A673 (cell line): ENCODE measurements around the gene PPP4R2. TPM values are rescaled to one million over a fixed set of nuclear protein-coding genes. Genes with fewer than 3 reads are reported as not detected.

Source experiments
- BruUV-seq: library from RNA; stranded (reverse); fragments of 400-500 nt; replicated peaks from 2 replicates; lab custom pipeline; 2021; lab: Mats Ljungman, UMichigan
- CTCF ChIA-PET: fragments of 300-600 bp; sonication (Branson Sonifier 250); formaldehyde crosslinking; loops from one replicate; lab custom pipeline; 2022; ENCODE audit warnings: antibody characterized with exemption; lab: Charles Lee
- POLR2A ChIA-PET: fragments of 300-600 bp; sonication (Branson Sonifier 250); formaldehyde crosslinking; loops from one replicate; lab custom pipeline; 2022; ENCODE audit warnings: antibody characterized with exemption; ENCODE audit not compliant: low non-redundant PET; lab: Charles Lee
- DNase-seq: peaks from one replicate; pipeline ENCODE4 v3.0.0-alpha.2; 2015; ENCODE audit warnings: low spot score
- H3K27ac ChIP-seq: fragments of 200-600 bp; sonication (generic); 2 replicates; pipeline ENCODE4 v1.5.1; 2016; ENCODE audit warnings: mixed run types, low read depth, mild to moderate bottlenecking, mixed read lengths, antibody characterized with exemption, low read length; ENCODE audit not compliant: poor library complexity, severe bottlenecking
- H3K27me3 ChIP-seq: fragments of 200-600 bp; sonication (generic); replicated peaks from 2 replicates; pipeline ENCODE4 v1.6.1; 2017; ENCODE audit warnings: mixed run types, low read depth, mild to moderate bottlenecking, mixed read lengths, antibody characterized with exemption, low read length; ENCODE audit not compliant: insufficient read depth, poor library complexity
- H3K36me3 ChIP-seq: fragments of 200-600 bp; sonication (generic); 2 replicates; pipeline ENCODE4 v1.6.1; 2016; ENCODE audit warnings: mixed run types, mild to moderate bottlenecking, mixed read lengths, antibody characterized with exemption, low read length; ENCODE audit not compliant: insufficient read depth, poor library complexity, severe bottlenecking
- H3K4me1 ChIP-seq: fragments of 200-600 bp; sonication (generic); 2 replicates; pipeline ENCODE4 v1.6.1; 2017; ENCODE audit warnings: mixed run types, mild to moderate bottlenecking, mixed read lengths, antibody characterized with exemption, low read length; ENCODE audit not compliant: insufficient read depth, poor library complexity, severe bottlenecking
- H3K4me3 ChIP-seq: fragments of 200-600 bp; sonication (generic); 2 replicates; pipeline ENCODE4 v1.5.1; 2016; ENCODE audit warnings: low read depth, mixed run types, mild to moderate bottlenecking, mixed read lengths, low read length; ENCODE audit not compliant: poor library complexity, severe bottlenecking
- H3K9me3 ChIP-seq: fragments of 200-600 bp; sonication (generic); 2 replicates; pipeline ENCODE4 v1.6.1; 2016; ENCODE audit warnings: mixed run types, low read depth, mild to moderate bottlenecking, mixed read lengths, antibody characterized with exemption, low read length; ENCODE audit not compliant: poor library complexity, severe bottlenecking
- EZH2 ChIP-seq: fragments of 200-600 bp; sonication (generic); IDR thresholded peaks from 2 replicates; pipeline ENCODE4 v1.6.1; 2017; ENCODE audit warnings: borderline replicate concordance, low read depth, mild to moderate bottlenecking, mixed read lengths, antibody characterized with exemption, low read length; ENCODE audit not compliant: poor library complexity, severe bottlenecking
- intact Hi-C: fragments of 100-400 bp; cut with micrococcal nuclease; formaldehyde crosslinking; loops from one replicate; pipeline ENCODE4 v1.10.0; 2022; ENCODE audit not compliant: unreplicated experiment
- total RNA-seq: library from RNA; stranded (reverse); gene quantifications from 2 replicates; pipeline ENCODE4 v1.2.3, GENCODE V29; 2021
- TF ChIP-seq, protein P1 (sequence below): fragments of 300-800, 200-600 bp; sonication (generic); conservative IDR thresholded peaks from 2 replicates; pipeline ENCODE4 v1.5.1; 2017; ENCODE audit warnings: low read depth, mild to moderate bottlenecking, antibody characterized with exemption, low read length, moderate library complexity, mixed read lengths

Gene PPP4R2
- total RNA-seq, 1 experiment from 2014 or later, result 41.4 TPM

DNA sequence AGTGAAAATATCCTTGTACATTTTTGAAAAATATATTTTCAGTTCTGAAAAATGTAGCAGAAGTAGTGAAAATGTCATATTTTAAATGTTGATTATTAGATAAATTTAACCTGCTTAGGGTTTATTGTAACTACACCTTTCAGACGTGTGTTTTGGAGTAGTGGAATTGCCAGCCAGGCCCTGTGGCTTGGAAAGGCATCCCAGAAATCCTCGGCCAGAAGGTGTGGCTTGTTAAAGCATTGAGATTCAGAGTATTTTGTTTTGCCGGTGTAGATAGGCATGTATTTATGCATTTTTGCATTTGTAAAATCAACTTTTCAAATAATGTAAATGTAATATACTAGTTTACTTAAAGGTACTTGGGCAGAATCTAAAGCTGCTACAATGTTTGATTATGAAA, 71.8 kb downstream of the PPP4R2 start:
- Histone ChIP-seq H3K4me1 (no peaks in the 10 kb centered on the region), H3K9me3 (no peaks in the 10 kb centered on the region), H3K27me3 (no peaks in the 10 kb centered on the region), H3K4me3 (no peak overlapping the region), H3K36me3 (peaks cover 13% of the 10 kb centered on the region), H3K27ac (no peak overlapping the region)
- ChIA-PET POLR2A (no interaction called here), CTCF (no interaction called here)
- no peak for TF ChIP-seq EZH2
- TF ChIP-seq, protein P1, sequence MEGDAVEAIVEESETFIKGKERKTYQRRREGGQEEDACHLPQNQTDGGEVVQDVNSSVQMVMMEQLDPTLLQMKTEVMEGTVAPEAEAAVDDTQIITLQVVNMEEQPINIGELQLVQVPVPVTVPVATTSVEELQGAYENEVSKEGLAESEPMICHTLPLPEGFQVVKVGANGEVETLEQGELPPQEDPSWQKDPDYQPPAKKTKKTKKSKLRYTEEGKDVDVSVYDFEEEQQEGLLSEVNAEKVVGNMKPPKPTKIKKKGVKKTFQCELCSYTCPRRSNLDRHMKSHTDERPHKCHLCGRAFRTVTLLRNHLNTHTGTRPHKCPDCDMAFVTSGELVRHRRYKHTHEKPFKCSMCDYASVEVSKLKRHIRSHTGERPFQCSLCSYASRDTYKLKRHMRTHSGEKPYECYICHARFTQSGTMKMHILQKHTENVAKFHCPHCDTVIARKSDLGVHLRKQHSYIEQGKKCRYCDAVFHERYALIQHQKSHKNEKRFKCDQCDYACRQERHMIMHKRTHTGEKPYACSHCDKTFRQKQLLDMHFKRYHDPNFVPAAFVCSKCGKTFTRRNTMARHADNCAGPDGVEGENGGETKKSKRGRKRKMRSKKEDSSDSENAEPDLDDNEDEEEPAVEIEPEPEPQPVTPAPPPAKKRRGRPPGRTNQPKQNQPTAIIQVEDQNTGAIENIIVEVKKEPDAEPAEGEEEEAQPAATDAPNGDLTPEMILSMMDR, result no peak
- DNase-seq, result no peak
- BruUV-seq, result no TSS peak
- intact Hi-C loops, result no loop called here

DNA sequence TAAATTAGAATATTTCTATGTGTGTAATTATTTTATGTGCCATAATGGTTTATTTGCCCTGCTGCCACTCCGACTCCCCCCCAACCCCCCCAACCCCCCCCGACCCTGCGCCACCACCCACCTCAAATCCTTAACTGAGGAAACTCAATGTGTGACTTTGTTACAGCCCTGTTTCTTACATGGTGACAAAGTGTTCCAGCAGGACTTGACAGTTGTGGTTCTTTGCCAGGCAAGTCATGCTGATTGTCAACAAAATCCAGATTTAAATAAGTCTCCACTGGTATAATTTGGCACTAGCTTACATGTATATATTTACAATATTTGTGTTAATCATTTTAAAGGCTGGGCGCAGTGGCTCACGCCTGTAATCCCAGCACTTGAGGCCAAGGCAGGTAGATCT, 72.6 kb downstream of the PPP4R2 start:
- no peak overlapping the region for H3K4me3 ChIP-seq
- no peaks in the 10 kb centered on the region for H3K27me3 ChIP-seq
- H3K4me1 ChIP-seq, result no peaks in the 10 kb centered on the region
- TF ChIP-seq, protein P1, result no peak
- no peak overlapping the region for H3K27ac ChIP-seq
- no TSS peak for BruUV-seq
- intact Hi-C loops, result no loop called here
- ChIA-PET CTCF (no interaction called here), POLR2A (no interaction called here)
- no peaks in the 10 kb centered on the region for H3K9me3 ChIP-seq
- peaks cover 13% of the 10 kb centered on the region for H3K36me3 ChIP-seq
- DNase-seq, result no peak

DNA sequence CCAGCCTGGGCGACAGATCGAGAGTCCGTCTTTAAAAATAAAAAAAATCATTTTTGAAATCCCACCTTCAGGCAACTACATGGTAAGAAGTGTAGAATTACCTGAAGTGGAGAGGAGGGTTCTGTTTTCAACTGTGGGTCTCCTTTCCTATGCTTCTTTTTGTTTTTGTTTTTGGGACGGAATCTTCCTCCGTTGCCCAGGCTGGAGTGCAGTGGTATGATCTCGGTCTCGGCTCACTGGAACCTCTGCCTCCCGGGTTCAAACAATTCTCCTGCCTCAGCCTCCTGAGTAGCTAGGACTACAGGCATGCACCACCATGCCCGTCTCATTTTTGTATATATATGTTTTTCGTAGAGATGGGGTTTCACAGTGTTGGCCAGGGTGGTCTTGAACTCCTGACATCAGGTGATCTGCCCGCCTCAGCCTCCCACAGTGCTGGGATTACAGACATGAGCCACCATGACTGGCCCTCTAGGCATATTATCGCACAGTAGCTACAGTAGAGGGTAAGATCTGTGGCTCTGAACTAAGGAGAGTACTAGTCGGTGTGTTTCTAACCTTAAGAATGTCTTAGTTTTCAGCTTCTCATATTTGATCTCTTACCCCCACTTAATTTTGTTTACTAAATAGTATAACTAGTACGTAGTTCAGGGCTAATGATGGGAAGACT, 73.3 kb downstream of the PPP4R2 start:
- no peak for DNase-seq
- CTCF ChIA-PET, result no interaction called here
- no peak overlapping the region for H3K27ac ChIP-seq
- H3K4me1 ChIP-seq, result no peaks in the 10 kb centered on the region
- BruUV-seq, result no TSS peak
- intact Hi-C loops, result no loop called here
- peaks cover 8% of the 10 kb centered on the region for H3K36me3 ChIP-seq
- TF ChIP-seq, protein P1, result no peak
- no peak for TF ChIP-seq EZH2
- no peak overlapping the region for H3K4me3 ChIP-seq
- no peaks in the 10 kb centered on the region for H3K9me3 ChIP-seq
- no peaks in the 10 kb centered on the region for H3K27me3 ChIP-seq
- POLR2A ChIA-PET, result no interaction called here
